ENCODE results near the gene LHPP.

The LHPP gene

GRCh38 chr10:124473070-124473469 lies 11.4 kb downstream of the LHPP start:
- no peak for DNase-seq

DNA sequence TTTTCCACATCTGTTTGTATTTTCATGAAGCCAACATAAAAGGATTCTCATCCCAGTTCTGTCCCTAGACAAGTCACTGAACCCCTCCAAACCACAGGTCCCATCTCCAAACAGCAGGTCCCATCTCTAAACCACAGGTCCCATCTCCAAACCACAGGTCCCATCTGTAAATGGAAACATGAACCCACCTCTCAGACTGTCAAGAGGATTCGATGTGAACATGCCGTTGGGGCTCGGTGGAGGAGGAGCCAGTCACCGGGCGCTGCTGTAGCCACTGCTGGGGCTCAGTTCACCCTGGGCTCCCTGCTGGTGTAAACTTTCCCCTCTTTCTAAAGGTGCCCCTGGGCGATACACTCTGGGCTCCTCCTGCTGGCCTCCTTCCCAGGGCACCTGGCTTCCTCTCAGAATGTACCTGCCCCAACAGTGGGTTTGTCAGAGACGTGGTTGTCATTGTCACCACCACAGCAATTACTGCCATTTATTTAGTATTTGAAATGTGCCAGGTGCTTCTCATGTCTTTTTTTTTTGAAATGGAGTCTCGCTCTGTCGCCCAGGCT lies 13.0 kb downstream of the LHPP start:
- DNase-seq: no peak

GRCh38 chr10:124476043-124476725 lies 14.6 kb downstream of the LHPP start:
- DNase-seq: no peak

DNA sequence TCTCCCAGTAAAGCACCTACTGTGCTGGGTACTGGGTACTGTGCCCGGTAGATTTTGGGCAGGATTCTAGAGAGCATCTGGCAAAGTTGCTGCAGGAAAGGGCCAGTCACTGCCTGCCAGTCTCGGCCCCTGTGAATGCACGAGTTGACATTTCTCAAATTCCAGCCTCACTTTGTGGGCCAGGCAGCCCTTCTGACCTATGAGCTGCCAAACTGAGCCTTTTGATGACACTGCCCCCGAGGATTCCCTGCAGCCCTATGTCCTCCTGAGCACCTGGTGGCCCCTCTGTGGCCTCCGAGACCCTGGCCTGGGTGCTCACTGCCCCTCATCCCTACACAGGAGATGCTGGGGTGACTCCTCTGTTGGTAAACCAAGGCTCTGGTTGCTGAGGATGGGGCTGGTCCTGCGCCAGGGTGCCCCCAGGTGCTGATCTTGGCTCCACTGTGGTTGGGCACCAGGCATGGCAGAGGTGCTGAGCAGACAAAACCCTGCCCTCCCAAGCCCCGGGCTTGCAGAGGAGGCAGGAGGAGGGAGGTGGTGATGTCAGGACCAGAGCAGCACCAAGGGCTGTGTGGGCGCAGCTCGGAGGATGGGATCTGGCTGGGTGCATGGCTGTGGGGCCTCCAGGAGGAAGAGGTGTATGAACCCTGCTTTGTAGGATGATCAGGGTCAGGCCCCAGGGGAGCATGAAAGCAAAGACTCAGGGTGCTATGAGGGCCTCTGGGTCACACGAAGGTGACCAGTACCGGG lies 16.2 kb downstream of the LHPP start:
- no peak for DNase-seq

GRCh38 chr10:124478515-124478914 lies 16.9 kb downstream of the LHPP start:
- DNase-seq: no peak

GRCh38 chr10:124480860-124481259 lies 19.2 kb downstream of the LHPP start:
- DNase-seq: no peak

DNA sequence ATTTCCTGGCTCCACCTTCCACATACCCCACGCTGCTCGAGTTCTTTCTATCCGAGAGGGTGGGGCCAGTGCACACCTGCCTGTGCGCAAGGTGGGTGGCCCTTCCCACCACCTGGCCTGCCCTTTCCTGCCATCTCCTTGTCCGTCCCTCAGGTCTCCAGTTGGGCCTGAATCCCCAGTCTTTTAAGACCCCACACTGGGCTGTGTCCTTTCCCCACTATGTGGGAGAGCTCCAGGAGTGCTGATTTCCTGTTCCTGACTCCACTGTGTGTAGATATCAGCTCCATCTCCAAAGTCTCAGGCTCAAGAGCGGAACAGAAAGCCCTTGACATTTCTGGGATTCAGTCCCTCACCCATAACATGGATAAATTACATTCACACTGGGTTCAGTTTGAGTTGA lies 20.1 kb downstream of the LHPP start:
- no peak for DNase-seq

- DNase-seq: no peak
Measured at GRCh38 chr10:124482236-124482800, 20.7 kb downstream of the LHPP start.

DNA sequence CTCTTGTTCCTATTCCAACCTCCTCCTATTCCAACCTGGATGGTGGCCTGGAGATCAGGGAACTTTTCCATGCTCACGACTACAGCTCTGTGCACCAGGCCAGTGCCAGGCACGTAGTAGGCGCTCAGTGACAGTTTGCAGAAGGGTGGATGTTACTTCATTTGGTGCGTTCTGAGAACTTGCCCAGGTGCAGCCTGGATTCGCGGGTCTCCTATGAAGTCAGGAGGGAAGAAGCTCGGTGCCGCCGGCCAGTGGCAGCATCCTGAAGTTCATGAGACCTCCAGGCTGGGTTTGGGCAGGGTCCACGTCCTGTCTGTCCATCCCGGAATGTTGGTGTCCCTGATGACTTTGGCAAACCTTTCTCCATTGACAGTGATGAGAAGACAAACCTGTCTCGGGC lies 21.3 kb downstream of the LHPP start:
- no peak for DNase-seq

- DNase-seq: no peak
Measured at GRCh38 chr10:124484031-124484430, 22.4 kb downstream of the LHPP start.

DNA sequence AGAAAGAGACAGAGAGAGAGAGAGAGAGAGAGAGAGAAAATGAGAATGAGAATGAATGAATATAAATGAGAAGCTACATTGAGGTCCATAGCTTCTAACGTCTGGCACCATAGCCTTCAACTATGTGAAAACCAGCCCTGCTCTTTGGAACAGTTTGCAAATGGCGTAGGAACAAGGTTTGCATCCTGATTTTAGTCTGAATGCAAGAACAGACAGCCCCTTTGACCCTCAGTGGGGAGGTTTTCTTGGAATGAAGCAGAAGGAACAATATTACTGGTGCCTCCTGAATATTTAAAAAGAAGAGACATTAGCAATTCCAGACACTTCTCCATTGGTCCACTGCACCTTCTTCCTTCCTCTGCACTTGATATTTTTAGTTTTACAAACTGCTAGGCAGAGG lies 23.0 kb downstream of the LHPP start:
- no peak for DNase-seq

DNA sequence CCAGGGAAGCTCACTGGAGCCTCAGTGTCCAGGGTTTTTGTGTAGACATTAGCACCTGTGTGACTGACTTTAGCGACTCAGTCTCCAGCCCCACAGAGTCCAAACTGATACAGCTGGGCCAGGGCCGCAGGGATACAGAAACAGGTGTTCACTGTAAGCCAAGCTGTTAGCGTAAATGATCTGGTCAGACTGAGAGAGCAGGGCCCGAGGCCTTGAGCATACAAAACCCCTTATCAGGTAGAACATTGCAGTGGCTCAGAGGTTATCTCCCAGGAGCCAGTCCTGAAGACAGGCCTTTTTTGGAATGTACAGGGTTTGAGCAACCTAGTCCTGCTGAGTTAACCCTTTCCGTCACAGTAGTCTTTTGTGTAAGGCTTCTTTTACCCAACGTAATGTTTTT lies 25.0 kb downstream of the LHPP start:
- DNase-seq: no peak

- DNase-seq: no peak
Measured at GRCh38 chr10:124491105-124491504, 29.5 kb downstream of the LHPP start.

DNA sequence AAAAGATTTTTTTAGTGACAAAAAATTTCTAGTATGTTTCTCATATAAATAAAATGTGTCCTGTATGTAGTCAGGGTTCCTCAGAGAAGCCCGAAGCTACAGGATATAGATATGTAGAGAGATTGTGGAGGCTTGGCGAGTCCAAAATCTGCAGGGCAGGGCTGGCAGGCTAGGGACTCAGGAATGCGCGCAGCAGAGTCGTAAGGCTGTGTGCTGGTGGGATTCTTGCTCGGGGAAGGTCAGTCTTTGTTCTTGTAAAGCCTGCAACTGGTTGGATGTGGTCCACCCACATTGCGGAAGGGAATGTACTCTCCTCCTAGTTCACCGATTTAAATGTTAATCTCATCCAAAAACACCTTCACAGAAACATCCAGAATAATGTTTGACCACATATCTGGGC lies 30.6 kb downstream of the LHPP start:
- no peak for DNase-seq

DNA sequence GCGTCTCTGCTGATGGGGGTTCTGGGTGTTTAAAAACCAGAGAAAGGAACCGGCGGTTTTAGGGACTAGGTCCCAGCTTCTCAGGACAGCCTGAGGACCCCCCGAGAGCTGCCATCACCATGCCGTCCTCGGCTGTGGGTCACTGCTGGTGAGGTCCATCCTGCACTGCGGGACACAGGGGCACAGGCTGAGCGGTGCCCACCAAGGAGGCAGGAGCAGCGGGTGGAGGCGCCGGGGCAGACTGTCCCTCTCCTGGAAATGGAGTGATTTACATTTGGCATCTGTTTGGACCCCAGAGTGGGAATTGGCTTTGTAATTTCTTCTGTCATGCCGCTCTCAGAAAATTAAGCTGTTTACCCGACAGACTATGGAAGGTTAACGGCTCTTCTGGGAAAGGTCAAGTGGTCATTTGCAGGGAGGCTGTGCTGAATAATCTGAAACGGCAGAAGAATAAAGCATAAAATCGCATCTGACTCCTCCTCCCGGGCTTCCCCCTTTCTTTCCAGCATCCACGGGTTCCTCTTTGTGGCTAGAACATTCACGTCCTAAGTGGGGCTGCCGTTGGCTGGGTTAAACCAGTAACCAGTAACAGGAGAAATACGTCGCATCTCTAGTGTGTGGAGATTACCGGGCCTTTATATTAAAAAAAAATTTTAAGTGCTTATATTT lies 31.7 kb downstream of the LHPP start:
- no peak for DNase-seq

DNA sequence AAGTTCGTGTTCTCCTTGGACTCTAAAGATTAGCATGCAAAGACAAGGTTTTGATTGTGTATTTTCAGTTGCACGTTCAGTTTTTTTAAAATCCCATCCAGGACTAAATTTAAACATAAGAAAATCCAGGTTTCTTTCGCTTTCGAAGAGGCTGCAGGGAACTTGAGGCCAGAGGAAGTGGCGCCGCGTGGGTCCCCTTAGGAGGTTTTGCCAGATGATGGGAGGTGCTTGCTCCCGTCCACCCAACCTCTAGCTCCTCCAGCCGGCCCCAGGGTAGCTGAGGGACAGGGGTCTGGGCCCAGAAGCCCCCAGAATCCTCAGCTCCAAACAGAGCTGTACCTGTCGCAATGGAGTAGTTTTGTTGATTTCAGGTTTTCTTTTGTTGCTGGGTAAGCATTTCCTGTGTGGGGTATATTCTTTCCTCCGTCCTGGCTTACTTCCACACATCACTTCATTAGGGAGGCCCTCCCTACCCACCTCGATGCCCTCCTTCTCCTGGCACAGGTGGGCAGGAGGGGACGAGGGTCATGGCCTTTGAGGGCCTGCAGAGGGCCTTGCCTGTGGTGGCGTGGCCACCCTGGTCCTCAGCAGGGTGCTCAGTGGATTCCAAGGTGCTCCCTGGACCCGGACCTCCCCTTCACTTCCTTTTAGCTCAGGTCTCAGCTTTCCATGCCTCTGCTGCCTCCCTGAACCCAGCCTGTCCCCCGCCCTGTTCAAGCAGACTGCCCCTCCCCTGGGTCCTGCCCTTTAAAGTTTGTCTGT lies 32.6 kb downstream of the LHPP start:
- no peak for DNase-seq

GRCh38 chr10:124495162-124495561 lies 33.5 kb downstream of the LHPP start:
- DNase-seq: no peak

- no peak for DNase-seq
Measured at GRCh38 chr10:124495725-124496124, 34.1 kb downstream of the LHPP start.

- DNase-seq: no peak
Measured at GRCh38 chr10:124496150-124496549, 34.5 kb downstream of the LHPP start.

- DNase-seq: no peak
Measured at GRCh38 chr10:124496620-124497019, 35.0 kb downstream of the LHPP start.

GRCh38 chr10:124497196-124497881 lies 35.7 kb downstream of the LHPP start:
- DNase-seq: no peak

DNA sequence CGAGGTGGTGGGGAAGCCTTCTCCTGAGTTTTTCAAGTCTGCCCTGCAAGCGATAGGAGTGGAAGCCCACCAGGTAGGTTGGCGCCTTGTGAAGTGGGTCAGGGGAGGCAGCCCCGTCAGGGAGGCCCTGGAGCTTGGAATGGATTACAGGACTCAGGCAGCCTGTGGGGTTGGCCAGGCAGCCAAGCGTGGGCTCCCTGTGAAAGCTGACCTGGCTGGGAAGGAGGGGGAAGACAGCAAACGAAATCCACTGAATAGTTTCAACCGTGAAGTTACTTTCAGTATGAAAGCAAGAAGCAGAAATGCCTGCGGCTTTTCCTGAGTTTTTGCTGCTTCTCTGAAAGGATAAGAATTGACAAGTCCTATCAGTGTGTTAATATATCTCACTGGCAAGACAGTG lies 36.4 kb downstream of the LHPP start:
- no peak for DNase-seq
